Peyer's patch (tissue), 4 donors: ENCODE data around the gene BARX2. TPM values are rescaled to one million over a fixed set of nuclear protein-coding genes. Genes with fewer than 3 reads are reported as not detected.

Source experiments
- DNase-seq, 3 donors: peaks; one replicate each; pipeline ENCODE4 v3.0.0-alpha.2; 2017 to 2019
- H3K27ac ChIP-seq, 4 donors: fragments of 200-600 bp; sonication (generic); one replicate each; pipeline ENCODE4 v1.5.1; 2016 to 2019
- H3K27me3 ChIP-seq, 2 donors: fragments of 200-600 bp; sonication (generic); one replicate each; pipeline ENCODE4 v1.5.1; 2019
- H3K36me3 ChIP-seq, 3 donors: fragments of 200-600 bp; sonication (generic); one replicate each; pipeline ENCODE4 v1.5.1; 2016 to 2019
- H3K4me1 ChIP-seq, 4 donors: fragments of 200-600 bp; sonication (generic); one replicate each; pipeline ENCODE4 v1.5.1; 2016 to 2019
- H3K4me3 ChIP-seq, 4 donors: fragments of 200-600 bp; sonication (generic); 1 replicate in 3 of 4; 2 replicates in 1 of 4; pipeline ENCODE4 v1.5.1; 2016 to 2019; ENCODE audit warnings: mild to moderate bottlenecking in 1 of 4
- H3K9me3 ChIP-seq, 4 donors: fragments of 200-600 bp; sonication (generic); one replicate each; pipeline ENCODE4 v1.5.1; 2016 to 2019; ENCODE audit warnings: mild to moderate bottlenecking in 1 of 4
- POLR2A ChIP-seq, 2 donors: fragments of 450-650 bp; IDR thresholded peaks; one replicate each; pipeline ENCODE4 v1.5.1; 2017; ENCODE audit warnings: antibody characterized with exemption in 2 of 2, mild to moderate bottlenecking in 2 of 2, moderate library complexity in 2 of 2
- total RNA-seq, 4 donors: library from RNA; depleted of rRNA; stranded (reverse); fragments of >200 nt; gene quantifications; one replicate each; pipeline ENCODE4 v1.1.0, GENCODE V29; 2016
- TF ChIP-seq, protein P1 (sequence below), 6 experiments: fragments of 450-650 bp in 4 of 6; fragments of 200-600 bp in 2 of 6; sonication (generic) in 1 of 6; IDR thresholded peaks; one replicate each; pipeline ENCODE4 v1.5.1; 2017 to 2019; ENCODE audit warnings: antibody characterized with exemption in 6 of 6, mild to moderate bottlenecking in 3 of 6, moderate library complexity in 1 of 6

Gene BARX2
- total RNA-seq, 4 donors from 2014 or later: 1.7 to 19.8 (median 15.7) TPM

DNA sequence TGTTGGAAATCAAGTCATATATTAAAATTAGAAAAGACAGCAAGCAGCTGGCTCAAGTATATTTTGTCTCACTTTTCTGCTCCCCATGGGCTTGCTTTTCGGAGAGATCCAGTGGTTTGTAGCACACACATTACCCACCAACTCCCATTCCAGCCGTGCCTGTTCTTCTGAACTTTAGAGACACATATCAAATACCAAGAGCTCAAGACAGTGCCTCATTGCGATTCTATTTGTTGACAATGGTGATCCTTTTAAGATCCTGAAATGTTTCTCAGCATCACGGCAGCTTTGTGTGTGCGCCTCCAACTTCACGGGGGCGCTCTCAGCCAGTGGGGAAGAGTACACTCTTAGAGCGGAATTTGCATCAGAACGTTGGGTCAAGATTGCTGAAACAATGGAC is 52.9 kb downstream of the BARX2 start:
- H3K27ac ChIP-seq: peak overlapping the region in 1 of 4 donors; percentile 83
- no peak for DNase-seq
- TF ChIP-seq, protein P1, sequence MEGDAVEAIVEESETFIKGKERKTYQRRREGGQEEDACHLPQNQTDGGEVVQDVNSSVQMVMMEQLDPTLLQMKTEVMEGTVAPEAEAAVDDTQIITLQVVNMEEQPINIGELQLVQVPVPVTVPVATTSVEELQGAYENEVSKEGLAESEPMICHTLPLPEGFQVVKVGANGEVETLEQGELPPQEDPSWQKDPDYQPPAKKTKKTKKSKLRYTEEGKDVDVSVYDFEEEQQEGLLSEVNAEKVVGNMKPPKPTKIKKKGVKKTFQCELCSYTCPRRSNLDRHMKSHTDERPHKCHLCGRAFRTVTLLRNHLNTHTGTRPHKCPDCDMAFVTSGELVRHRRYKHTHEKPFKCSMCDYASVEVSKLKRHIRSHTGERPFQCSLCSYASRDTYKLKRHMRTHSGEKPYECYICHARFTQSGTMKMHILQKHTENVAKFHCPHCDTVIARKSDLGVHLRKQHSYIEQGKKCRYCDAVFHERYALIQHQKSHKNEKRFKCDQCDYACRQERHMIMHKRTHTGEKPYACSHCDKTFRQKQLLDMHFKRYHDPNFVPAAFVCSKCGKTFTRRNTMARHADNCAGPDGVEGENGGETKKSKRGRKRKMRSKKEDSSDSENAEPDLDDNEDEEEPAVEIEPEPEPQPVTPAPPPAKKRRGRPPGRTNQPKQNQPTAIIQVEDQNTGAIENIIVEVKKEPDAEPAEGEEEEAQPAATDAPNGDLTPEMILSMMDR (IDR thresholded peaks at IDR 0.05): no peak
- TF ChIP-seq POLR2A (IDR thresholded peaks at IDR 0.05): no peak
- H3K27me3 ChIP-seq: no peaks in the 10 kb centered on the region
- H3K4me3 ChIP-seq: no peak overlapping the region
- peaks cover 0 to 30% (median 0%) of the 10 kb centered on the region in 4 donors for H3K4me1 ChIP-seq
- no peaks in the 10 kb centered on the region for H3K36me3 ChIP-seq
- H3K9me3 ChIP-seq: peaks cover 0 to 4% (median 0%) of the 10 kb centered on the region in 4 donors

DNA sequence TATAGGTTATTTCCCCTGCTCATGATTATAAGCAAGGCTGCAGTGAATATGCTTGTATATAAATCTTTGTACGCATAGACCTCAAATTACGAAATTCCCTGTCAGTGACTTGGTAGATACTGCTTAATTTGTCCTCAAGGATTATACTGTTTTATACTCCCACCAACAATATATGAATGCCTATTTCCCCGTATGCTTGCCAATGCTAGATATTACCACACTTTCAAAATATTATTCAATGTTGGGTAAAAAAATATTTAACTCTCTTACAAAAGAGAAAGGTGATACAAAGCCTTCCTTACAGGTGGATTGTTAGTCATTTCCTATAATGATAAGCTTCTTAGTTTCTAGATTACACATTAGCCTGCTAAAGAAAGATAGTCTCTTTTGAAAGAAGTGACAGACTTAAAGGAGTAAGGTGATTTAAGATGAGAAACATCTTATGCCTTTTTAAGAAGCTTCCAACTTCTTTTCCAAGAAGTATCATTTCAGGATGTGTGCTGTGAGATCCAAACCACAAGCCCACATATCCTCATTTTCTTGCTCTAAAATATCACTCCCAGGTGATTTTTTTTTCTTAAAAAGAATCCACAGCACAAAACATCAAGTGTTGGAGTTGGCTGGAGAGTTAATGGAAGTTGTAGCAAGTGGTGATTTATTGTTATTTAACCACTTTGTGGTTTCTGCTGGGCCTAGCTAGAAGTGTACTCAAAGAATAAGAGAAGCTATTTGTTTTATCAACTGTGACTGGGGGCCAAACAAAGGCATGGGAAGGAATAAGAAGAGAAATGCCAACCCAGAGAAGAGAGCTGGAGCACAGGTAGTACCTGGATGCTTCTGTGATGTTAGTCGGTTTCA is 59.2 kb downstream of the BARX2 start:
- no peak for TF ChIP-seq POLR2A (IDR thresholded peaks at IDR 0.05)
- TF ChIP-seq, protein P1 (IDR thresholded peaks at IDR 0.05): no peak
- Histone ChIP-seq H3K4me3 (no peak overlapping the region), H3K27me3 (no peaks in the 10 kb centered on the region), H3K4me1 (no peaks in the 10 kb centered on the region), H3K27ac (no peak overlapping the region), H3K36me3 (no peaks in the 10 kb centered on the region), H3K9me3 (peaks cover 0 to 4% (median 0%) of the 10 kb centered on the region in 4 donors)
- no peak for DNase-seq

DNA sequence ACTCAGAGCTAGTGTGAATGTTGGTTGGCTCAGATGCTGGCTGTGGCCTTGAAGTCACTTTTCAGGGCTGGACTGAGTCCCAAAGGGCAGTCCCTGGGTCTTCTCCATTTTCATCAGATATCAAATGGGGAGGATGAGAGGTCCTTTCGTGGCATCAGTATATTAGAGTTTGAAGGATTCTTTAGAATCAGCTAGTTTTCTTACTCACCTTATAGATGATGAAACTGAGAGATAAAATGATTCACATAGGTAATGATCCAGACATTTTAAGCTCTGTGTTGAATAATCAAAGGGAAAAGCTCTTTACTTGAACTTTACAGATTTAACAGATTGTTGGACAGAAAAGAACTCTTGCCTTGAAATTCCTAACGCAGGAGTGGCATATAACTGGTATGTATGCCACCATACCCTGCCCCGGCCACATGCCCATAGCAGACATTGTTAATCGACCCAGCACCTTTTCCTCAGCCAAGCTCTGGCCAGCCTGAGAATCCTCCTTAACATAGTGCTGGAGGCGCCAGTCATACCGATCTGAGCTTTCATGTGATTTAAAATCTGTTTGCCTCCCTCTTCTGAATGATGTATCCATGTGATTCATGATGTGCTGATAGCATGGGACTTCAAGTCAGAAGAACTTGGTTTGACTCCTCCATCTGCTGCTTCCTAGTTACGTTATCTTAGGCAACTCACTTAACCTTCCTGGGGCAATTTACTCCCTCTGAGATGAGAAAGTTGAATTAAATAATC is 60.0 kb downstream of the BARX2 start:
- Histone ChIP-seq H3K27ac (no peak overlapping the region), H3K36me3 (peaks cover 0 to 2% (median 0%) of the 10 kb centered on the region in 3 donors)
- no peak for TF ChIP-seq POLR2A (IDR thresholded peaks at IDR 0.05)
- TF ChIP-seq, protein P1 (IDR thresholded peaks at IDR 0.05): no peak

DNA sequence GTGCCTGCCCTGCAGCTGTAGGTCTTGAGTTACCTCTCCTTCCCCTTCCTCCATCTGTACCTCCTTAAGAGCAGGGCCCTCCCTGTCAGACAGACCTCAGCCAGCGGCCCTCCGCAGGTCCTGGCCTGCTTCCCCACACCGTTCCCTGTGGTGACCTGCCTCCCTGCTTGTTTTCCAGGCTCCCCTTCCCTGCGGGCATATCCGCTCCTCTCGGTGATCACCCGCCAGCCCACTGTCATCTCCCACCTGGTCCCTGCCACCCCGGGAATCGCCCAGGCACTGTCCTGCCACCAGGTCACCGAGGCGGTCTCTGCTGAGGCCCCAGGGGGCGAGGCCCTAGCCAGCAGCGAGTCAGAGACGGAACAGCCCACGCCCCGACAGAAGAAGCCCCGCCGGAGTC is 60.9 kb downstream of the BARX2 start:
- Histone ChIP-seq H3K27me3 (no peaks in the 10 kb centered on the region), H3K9me3 (no peaks in the 10 kb centered on the region), H3K4me1 (no peaks in the 10 kb centered on the region), H3K4me3 (no peak overlapping the region), H3K27ac (no peak overlapping the region), H3K36me3 (peaks cover 0 to 11% (median 0%) of the 10 kb centered on the region in 3 donors)
- TF ChIP-seq POLR2A (IDR thresholded peaks at IDR 0.05): no peak
- TF ChIP-seq, protein P1 (IDR thresholded peaks at IDR 0.05): no peak
- DNase-seq: no peak

More for the DNA sequence above, 60.0 kb downstream of the BARX2 start:
- DNase-seq: no peak
- H3K4me3 ChIP-seq: no peak overlapping the region
- H3K9me3 ChIP-seq: peaks cover 0 to 4% (median 0%) of the 10 kb centered on the region in 4 donors
- H3K4me1 ChIP-seq: no peaks in the 10 kb centered on the region
- H3K27me3 ChIP-seq: no peaks in the 10 kb centered on the region

DNA sequence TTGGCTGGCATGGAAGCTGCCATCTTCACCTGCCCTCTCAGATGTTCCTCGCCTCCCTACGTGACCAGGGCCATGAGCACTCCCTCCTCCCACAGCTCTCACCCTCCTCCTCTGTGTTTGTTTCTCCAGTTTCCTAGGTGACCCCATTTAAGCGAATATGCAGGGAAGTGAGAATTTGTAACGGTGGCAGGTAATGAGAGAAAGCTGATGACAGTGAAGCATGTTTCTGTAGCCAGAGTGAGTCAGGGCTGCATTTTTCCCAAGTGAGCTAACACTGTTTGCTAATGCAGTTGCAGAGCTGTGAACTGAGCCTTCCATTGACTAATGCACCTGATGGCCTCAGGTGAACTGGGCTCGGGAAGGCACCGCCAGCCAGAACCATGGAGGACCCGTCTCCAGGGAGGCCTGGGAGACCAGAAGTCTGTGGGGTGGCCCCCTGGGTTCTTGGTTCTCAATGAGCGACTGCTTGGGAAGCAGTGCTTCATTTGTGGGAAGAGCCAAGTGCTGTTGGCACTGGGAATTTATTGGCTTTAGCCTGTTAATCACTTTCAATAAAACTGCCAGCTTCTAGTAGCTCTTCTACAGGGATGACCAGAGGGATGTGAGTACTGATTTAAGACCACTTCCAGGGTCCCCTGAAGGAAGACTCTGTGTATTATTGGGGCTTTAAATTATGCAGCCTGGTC is 64.5 kb downstream of the BARX2 start:
- TF ChIP-seq, protein P1 (IDR thresholded peaks at IDR 0.05): no peak
- TF ChIP-seq POLR2A (IDR thresholded peaks at IDR 0.05): no peak
- H3K27ac ChIP-seq: no peak overlapping the region
- no peaks in the 10 kb centered on the region for H3K4me1 ChIP-seq
- H3K9me3 ChIP-seq: no peaks in the 10 kb centered on the region
- H3K27me3 ChIP-seq: no peaks in the 10 kb centered on the region
- no peak overlapping the region for H3K4me3 ChIP-seq
- peaks cover 0 to 12% (median 0%) of the 10 kb centered on the region in 3 donors for H3K36me3 ChIP-seq
- no peak for DNase-seq
